BJ (cell line): ENCODE measurements around the gene TMEM63B. TPM values are rescaled to one million over a fixed set of nuclear protein-coding genes. Genes with fewer than 3 reads are reported as not detected.

Source experiments
- CTCF ChIA-PET: fragments of 350-600 bp; formaldehyde crosslinking; extraction: SDS; loops from one replicate; lab custom pipeline; 2021; ENCODE audit warnings: antibody characterized with exemption, inconsistent platforms; lab: Yijun Ruan, JAX
- POLR2A ChIA-PET: fragments of 300-600 bp; sonication (Branson Sonifier 250); formaldehyde crosslinking; extraction: SDS; loops from one replicate; lab custom pipeline; 2021; ENCODE audit warnings: antibody characterized with exemption; lab: Charles Lee
- DNase-seq: peaks from one replicate; pipeline ENCODE4 v3.0.0-alpha.2; 2011; ENCODE audit warnings: low read depth
- H3K27me3 ChIP-seq: 2 replicates; pipeline ENCODE4 v1.6.0; 2011; ENCODE audit warnings: low read length; ENCODE audit not compliant: control insufficient read depth, insufficient read depth
- H3K36me3 ChIP-seq: 2 replicates; pipeline ENCODE4 v1.5.1; 2011; ENCODE audit warnings: low read length; ENCODE audit not compliant: control insufficient read depth, insufficient read depth
- H3K4me3 ChIP-seq: 2 replicates; pipeline ENCODE4 v1.5.1; 2011; ENCODE audit warnings: low read depth, mild to moderate bottlenecking, control low read depth, low read length
- CTCF ChIP-seq: IDR thresholded peaks from 2 replicates; pipeline ENCODE4 v1.5.1; 2011; ENCODE audit warnings: low read depth, mild to moderate bottlenecking, control low read depth, inconsistent platforms, low read length, moderate library complexity; ENCODE audit not compliant: insufficient read depth
- polyA plus RNA-seq: library from polyadenylated mRNA; depleted of rRNA; stranded (reverse); fragments of >200 nt; gene quantifications from 2 replicates; pipeline ENCODE4 v1.2.3, GENCODE V29; 2011

Gene TMEM63B
- polyA plus RNA-seq, 1 experiment = 56.5 TPM

DNA sequence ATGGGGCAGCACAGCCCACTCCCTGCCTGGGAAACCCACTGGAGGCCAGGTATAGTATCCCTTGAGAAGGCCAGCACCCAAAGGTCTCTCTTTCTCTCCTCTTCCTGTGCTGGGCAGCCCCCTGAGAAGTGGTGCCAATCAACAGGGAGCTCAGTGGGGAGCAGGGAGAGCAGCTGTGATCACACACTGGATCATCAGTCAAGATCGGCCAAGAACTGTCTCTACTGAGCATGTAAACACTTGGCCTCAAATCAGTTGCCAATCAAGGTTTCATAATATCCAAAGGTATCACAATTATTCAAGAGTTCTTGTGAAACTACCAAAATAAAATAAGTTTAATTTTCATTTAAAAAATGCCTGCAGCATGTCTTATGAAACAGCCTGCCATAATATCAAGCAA is 18.9 kb upstream of the TMEM63B start:
- ChIA-PET POLR2A (no interaction called here), CTCF (interaction anchor here (1.3 kb wide), 1 partner anchor 9 kb away, joined by 3 read pairs; no protein-coding TSS in a partner anchor)
- Histone ChIP-seq H3K4me3 (no peak overlapping the region), H3K36me3 (peaks cover 13% of the 10 kb centered on the region), H3K27me3 (no peaks in the 10 kb centered on the region)
- no peak for DNase-seq
- TF ChIP-seq CTCF = no peak

DNA sequence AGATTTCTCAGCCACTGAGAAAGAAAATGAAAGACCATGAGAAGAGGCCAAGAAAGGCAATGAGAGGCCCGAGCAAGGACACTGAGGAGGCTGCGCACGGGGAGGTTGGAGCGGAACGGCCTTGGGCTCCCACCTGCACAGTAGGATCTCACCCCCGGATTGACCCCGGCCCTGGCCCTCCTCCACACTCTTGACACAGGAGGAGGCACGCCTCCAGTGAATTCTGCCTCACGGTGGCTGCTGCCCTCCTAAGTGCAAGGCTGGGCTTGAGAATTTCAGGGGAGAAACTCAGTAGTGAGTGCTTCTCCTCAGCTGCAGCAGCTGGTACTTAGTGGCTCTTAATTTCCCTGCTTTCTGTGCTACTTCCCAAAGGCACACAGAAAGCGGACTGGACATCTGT is 18.1 kb upstream of the TMEM63B start:
- H3K36me3 ChIP-seq = peaks cover 16% of the 10 kb centered on the region
- ChIA-PET CTCF (no interaction called here), POLR2A (no interaction called here)
- no peaks in the 10 kb centered on the region for H3K27me3 ChIP-seq
- DNase-seq = no peak
- no peak overlapping the region for H3K4me3 ChIP-seq
- no peak for TF ChIP-seq CTCF

DNA sequence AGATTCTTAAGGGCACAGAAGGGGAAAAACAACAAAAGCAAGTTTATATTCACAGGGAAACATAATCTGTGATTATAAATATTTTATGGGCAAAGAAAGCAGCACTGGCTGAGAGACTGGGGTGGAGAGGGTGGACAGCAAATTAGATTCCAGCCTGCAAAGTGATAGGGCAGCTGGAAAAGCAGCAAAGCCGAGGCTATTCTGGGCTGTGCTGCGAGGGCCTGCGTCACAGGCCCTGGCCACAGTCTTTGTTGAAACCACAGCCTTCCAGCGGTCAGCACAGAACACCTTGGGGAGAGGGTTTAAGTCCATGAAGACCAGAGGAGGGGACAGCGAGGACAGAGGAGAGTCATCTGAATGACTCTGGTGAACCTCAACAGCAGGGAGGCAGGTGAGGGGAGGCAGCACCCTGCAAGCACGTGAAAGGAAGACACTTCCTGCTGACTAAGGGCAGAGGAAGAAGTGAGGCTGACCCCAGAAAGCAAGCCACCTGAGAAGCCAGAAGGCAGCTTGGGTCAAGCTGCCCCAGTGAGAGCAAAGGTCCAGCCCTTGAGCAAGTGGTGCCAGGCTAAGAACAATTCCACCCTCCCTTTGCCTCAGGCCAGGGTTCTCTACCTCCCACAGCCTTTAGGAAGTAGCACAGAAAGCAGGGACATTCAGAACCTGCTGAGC is 17.2 kb upstream of the TMEM63B start:
- no peak for TF ChIP-seq CTCF
- POLR2A ChIA-PET = no interaction called here
- H3K27me3 ChIP-seq = no peaks in the 10 kb centered on the region
- peaks cover 15% of the 10 kb centered on the region for H3K36me3 ChIP-seq
- DNase-seq = no peak
- CTCF ChIA-PET = interaction anchor here (0.6 to 2.7 kb wide), 2 partner anchors 10 to 73 kb away, joined by 3 to 12 read pairs; no protein-coding TSS in a partner anchor
- H3K4me3 ChIP-seq = no peak overlapping the region

- TF ChIP-seq CTCF = no peak
- no peak overlapping the region for H3K4me3 ChIP-seq
- ChIA-PET POLR2A (no interaction called here), CTCF (interaction anchor here (0.6 to 2.7 kb wide), 3 partner anchors 11 to 74 kb away, joined by 3 to 13 read pairs (median 12); no protein-coding TSS in a partner anchor)
- DNase-seq = no peak
- no peaks in the 10 kb centered on the region for H3K27me3 ChIP-seq
- H3K36me3 ChIP-seq = peaks cover 15% of the 10 kb centered on the region
Observed at GRCh38 chr6:44110966-44111365, 16.4 kb upstream of the TMEM63B start.

GRCh38 chr6:44111434-44112417 is 15.6 kb upstream of the TMEM63B start:
- H3K36me3 ChIP-seq = peaks cover 15% of the 10 kb centered on the region
- H3K4me3 ChIP-seq = no peak overlapping the region
- ChIA-PET CTCF (interaction anchor here (0.6 to 2.7 kb wide), 3 partner anchors 12 to 33 kb away, joined by 4 to 13 read pairs (median 12); no protein-coding TSS in a partner anchor), POLR2A (no interaction called here)
- no peak for DNase-seq
- no peak for TF ChIP-seq CTCF
- no peaks in the 10 kb centered on the region for H3K27me3 ChIP-seq
